ENCODE results near the gene AIP.

The AIP gene

GRCh38 chr11:67482827-67483798, at the start of gene AIP:
Gene AIP (plus strand): TSS chr11:67483026. CDS start chr11:67483159, 133 bp downstream.
- DNase-seq: peak; percentile 97

DNA sequence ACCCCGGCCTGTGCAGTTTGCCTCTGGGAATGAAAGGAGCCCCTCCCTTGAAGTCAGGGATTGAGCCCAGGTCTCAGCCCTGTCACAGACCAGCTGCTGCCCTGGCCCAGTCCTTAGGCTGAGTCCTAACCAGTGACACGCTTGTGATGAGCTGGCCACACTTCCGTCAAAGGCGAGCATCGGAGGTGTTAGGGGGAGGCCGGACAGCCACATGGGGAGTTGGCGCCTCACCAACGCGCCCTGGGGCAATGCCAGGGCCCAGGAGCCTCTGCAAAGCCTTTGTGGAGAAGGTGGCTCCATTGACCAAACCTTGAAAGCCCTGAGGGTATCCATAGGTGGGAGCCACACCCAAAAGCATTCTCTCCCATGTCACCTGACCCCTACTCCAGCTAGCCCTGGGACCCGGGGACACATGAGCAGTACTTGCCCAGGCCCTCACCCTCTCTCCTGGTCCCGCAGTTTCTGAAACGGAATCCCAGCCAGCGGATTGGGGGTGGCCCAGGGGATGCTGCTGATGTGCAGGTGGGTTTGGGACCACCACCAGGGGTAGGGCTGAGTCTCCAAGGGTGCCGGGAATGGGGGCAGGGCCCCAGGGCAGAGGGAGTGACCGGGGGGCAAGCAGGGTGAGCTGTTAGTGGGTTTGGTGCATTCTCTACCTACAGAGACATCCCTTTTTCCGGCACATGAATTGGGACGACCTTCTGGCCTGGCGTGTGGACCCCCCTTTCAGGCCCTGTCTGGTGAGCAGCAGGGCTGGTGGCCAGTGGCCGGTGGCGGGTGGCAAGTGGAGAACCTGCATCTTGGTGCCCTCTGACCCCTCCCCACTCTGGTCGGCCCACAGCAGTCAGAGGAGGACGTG, 49.1 kb upstream of the AIP start:
- no peak for DNase-seq

GRCh38 chr11:67434395-67434881, 48.4 kb upstream of the AIP start:
- DNase-seq: no peak

GRCh38 chr11:67435031-67435726, 47.6 kb upstream of the AIP start:
- DNase-seq: no peak

- DNase-seq: no peak
Observed at GRCh38 chr11:67435727-67436458, 46.9 kb upstream of the AIP start.

GRCh38 chr11:67436459-67437081, 46.3 kb upstream of the AIP start:
- no peak for DNase-seq

DNA sequence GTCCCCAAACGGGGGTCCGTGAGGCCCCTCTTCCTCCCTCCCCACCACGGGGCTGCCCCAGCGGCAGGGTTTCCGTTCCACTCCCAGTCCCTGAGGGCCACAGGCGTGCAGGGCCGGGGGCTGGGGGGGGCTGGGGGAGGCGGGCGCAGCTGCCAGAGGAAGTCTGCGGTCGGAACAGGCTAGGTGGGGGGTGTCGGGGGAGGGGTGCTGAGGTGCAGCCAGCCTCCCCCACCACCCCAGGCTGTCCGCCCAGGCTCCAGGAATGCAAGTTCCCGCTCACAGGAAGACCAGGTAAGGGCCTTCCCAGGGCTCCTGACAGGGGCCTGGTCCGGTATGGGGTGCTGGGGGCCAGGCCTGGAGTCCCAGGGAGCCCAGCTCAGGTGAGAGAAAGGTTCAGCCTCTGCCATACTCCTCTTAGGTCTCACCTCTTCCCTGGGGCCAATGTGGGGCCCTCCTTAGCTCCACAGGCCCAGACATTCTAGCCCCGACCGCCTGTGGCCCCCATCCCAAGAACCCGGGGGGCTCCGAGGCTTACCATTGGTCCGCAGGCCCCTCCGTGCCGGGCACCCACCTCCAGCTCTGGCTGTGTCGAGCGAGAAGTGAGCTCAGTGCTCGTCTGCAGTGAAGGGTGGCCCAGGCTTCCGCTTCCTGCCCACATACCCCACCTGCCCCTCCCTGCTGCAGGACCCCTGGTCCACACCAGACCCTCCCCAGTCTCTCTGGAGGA, 45.6 kb upstream of the AIP start, which contains the start of gene PTPRCAP:
Gene PTPRCAP (minus strand): TSS at position 601 of the 727 bp plus-strand sequence. CDS start 63 bp downstream, at position 538.
- no peak for DNase-seq

DNA sequence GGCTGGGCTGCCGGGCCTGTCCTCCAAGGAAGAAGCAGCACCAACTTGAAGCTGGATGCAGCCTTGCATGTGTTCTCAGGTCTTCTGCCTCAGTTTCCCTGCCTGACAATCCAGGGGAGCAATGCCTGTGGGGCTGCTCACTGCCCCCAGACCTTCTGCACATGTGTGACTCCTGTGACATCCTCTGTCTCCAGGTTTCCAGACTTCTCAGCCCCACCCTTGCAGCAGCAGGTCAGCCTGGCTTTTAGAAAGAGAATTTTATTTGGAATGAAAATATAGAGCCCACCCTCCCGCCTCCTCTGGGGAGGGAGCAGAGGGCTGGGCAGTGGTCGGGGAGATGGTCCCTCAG, 45.0 kb upstream of the AIP start:
- DNase-seq: no peak

DNA sequence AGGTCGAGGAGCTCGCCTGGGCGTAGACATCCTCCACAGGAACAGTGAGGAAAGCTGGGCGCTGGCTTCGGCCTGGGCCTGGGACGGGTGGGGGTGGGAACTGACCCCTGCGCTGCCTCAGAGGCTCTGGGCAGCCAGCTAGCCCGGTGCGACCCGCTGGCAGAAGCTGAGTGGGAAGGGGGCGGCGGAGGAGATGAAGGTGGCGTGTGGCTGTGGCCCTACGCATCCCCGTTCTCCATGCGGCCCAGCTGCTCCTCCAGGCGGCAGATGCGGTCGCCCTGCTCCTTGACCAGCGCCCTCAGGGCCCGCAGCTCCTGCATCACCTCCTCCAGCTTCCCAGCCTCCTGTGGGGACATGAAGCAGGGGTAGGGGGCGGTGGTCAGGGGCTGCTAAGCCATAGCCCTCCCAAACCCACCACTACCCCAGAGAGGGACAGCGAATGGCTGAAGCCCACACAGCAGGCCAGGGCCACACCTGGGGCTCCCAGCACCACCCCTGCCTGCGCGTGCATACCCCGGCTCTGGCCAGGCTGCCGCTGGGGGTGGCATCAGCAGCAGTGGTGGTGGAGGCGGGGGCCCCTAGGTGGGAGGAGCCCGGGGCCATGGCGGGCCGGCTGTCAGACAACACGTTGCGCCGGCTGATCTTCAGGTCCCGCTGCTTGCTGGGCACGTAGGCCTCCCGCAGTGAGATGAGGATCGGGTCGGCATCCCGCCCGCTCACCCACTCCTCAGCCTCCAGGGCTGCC, 44.5 kb upstream of the AIP start:
- no peak for DNase-seq

- DNase-seq: no peak
Observed at GRCh38 chr11:67439321-67440228, 43.3 kb upstream of the AIP start.

- no peak for DNase-seq
Observed at GRCh38 chr11:67440229-67441097, 42.4 kb upstream of the AIP start.

GRCh38 chr11:67441098-67441563, 41.7 kb upstream of the AIP start:
- no peak for DNase-seq

DNA sequence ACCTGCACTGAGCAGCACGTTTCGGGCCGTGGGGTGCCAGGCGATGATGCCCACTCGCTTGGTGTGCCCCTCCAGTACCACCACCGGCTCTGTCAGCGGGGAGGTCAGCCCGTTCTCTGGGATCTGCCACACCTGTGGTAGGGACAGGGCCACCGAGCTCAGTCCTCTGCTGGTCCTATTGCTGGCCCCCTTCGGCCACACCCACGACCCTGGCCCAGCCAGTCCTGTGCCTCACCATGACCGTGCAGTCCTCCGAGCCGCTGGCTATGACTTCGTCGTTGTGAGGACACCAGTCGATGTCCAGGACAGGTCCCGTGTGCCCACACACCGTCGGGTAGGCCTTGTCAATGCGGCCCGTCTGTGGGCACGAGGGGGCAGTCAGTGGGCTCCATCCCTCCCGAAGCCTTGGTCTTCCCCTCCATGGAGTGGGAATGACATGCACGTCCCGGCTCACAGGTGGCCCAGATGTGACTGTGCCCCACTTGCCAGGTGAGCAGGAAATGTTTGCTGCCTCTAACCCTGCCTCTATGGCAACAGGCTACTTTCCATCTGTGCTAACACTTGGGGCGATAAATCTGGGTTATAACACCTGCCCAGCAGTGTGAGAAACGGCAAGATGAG, 41.0 kb upstream of the AIP start:
- no peak for DNase-seq

DNA sequence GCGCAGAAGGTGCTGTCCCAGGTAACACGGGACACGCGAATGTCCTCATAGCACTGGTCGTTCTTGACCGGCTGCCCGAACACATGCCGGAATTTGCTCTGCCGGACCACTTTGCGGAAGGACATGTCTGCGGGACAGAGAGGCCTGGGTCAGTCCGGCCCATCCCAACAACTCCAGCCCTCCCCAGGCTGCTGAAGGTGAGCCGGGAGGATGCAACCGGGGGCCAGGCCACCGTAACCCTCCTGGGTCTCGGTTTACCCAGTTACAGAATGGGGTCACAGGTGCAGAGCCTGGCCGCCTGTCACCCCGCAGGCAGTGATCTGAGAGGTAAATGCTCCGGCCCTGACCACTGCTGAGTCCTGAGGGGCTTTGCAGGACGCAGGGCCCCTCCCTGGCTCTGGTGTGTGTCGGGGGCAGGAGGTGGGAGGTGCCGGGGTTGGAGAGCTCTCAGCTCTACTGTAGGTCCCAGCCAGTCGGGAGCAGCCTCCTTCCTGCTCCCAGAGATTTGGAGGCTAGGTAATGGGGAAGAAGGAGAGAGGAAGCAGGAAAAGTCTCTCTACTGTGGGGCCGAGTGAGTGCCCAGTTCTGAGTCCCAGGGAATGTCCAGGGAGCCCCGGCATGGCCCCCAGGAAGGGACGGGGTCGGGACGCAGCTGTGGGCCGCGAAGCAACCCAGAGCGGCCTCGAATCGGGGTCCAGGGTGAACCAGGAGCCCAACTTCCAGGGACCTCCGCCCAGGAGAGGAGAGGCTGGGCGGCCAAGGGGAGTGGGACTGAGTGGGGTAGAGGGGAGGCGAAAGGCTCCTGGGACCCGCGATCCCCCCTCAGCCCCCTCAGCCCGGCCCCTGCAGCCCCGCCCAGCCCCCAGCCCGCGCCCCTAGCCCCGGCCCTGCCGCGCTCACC, 40.1 kb upstream of the AIP start:
- no peak for DNase-seq

DNA sequence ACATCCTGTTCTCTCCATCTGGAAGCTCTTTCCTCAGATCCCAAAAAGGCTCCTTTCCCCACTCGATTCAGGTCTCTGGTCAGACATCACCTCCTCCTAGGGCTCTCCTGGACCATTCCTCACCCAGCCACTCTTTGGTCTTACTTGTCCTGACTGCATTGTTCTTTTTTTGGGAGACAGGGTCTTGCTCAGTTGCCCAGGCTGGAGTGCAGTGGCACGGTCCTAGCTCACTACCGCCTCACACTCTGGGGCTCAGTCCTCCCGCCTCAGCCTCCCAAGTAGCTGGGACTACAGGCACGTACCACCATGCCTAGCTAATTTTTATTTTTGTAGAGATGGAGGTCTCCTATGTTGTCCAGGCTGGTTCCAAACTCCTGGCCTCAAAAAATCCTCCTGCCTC, 37.3 kb upstream of the AIP start:
- DNase-seq: no peak

DNA sequence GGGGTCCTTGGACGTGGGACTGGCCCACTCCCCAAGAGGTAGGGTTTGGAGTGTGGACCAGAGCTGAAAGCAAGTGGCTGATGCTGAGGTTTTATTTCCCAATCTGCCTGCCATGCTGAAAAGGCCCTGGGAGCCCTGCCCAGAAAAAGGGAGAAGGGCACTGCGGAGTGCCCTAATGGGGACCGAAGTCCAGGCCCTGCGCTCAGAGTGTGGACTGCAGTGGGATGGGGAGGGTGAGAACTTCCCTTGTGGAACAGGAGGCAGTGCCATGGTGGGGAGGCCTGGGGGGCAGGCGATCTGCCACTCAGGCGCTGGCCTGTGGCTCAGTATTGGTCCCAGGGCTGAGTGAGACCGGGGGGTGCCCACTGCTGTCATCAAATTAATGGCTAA, 34.6 kb upstream of the AIP start:
- DNase-seq: no peak
